ENCODE data around the gene CKAP5.

The CKAP5 gene

GRCh38 chr11:46845740-46846509, at the start of gene CKAP5:
CKAP5 (minus strand) TSS chr11:46846280; CDS start chr11:46821231, 25,049 bp downstream.
- TF ChIP-seq GATA1 (IDR thresholded peaks at IDR 0.05; ENCODE audit: low read depth, low read length): no peak
- peak; percentile 87 for TF ChIP-seq POLR2A (IDR thresholded peaks at IDR 0.05; ENCODE audit: low read length)
- DNase-seq: peak; percentile 95

GRCh38 chr11:46895821-46896220, 49.7 kb upstream of the CKAP5 start:
- TF ChIP-seq GATA1 (IDR thresholded peaks at IDR 0.05; ENCODE audit: low read depth, low read length) (no peak), POLR2A (IDR thresholded peaks at IDR 0.05; ENCODE audit: low read length) (no peak)
- DNase-seq: no peak

- DNase-seq: no peak
- no peak for TF ChIP-seq POLR2A (IDR thresholded peaks at IDR 0.05; ENCODE audit: low read length)
- TF ChIP-seq GATA1 (IDR thresholded peaks at IDR 0.05; ENCODE audit: low read depth, low read length): no peak
These were observed 48.9 kb upstream of the CKAP5 start for GRCh38 chr11:46894961-46895360.

- DNase-seq: no peak
- no peak for TF ChIP-seq POLR2A (IDR thresholded peaks at IDR 0.05; ENCODE audit: low read length)
- no peak for TF ChIP-seq GATA1 (IDR thresholded peaks at IDR 0.05; ENCODE audit: low read depth, low read length)
These were observed 48.4 kb upstream of the CKAP5 start for GRCh38 chr11:46894506-46894905.

GRCh38 chr11:46892838-46893237, 46.8 kb upstream of the CKAP5 start:
- TF ChIP-seq POLR2A (IDR thresholded peaks at IDR 0.05; ENCODE audit: low read length) (no peak), GATA1 (IDR thresholded peaks at IDR 0.05; ENCODE audit: low read depth, low read length) (no peak)
- DNase-seq: no peak

GRCh38 chr11:46892109-46892508, 46.0 kb upstream of the CKAP5 start:
- TF ChIP-seq GATA1 (IDR thresholded peaks at IDR 0.05; ENCODE audit: low read depth, low read length) (no peak), POLR2A (IDR thresholded peaks at IDR 0.05; ENCODE audit: low read length) (no peak)
- no peak for DNase-seq

- DNase-seq: no peak
- no peak for TF ChIP-seq GATA1 (IDR thresholded peaks at IDR 0.05; ENCODE audit: low read depth, low read length)
These were observed 44.6 kb upstream of the CKAP5 start for GRCh38 chr11:46890665-46891064.

- peak; percentile 72 to 89 for DNase-seq
- TF ChIP-seq POLR2A (IDR thresholded peaks at IDR 0.05; ENCODE audit: low read length): no peak
- no peak for TF ChIP-seq GATA1 (IDR thresholded peaks at IDR 0.05; ENCODE audit: low read depth, low read length)
These were observed 43.8 kb upstream of the CKAP5 start for GRCh38 chr11:46889689-46890475.

GRCh38 chr11:46889251-46889650, 43.2 kb upstream of the CKAP5 start:
- DNase-seq: no peak
- no peak for TF ChIP-seq GATA1 (IDR thresholded peaks at IDR 0.05; ENCODE audit: low read depth, low read length)
- TF ChIP-seq POLR2A (IDR thresholded peaks at IDR 0.05; ENCODE audit: low read length): no peak

GRCh38 chr11:46888636-46889035, 42.6 kb upstream of the CKAP5 start:
- TF ChIP-seq GATA1 (IDR thresholded peaks at IDR 0.05; ENCODE audit: low read depth, low read length): no peak
- TF ChIP-seq POLR2A (IDR thresholded peaks at IDR 0.05; ENCODE audit: low read length): no peak
- no peak for DNase-seq

GRCh38 chr11:46886211-46886610, 40.1 kb upstream of the CKAP5 start:
- no peak for DNase-seq
- TF ChIP-seq GATA1 (IDR thresholded peaks at IDR 0.05; ENCODE audit: low read depth, low read length): no peak
- TF ChIP-seq POLR2A (IDR thresholded peaks at IDR 0.05; ENCODE audit: low read length): no peak

- TF ChIP-seq POLR2A (IDR thresholded peaks at IDR 0.05; ENCODE audit: low read length): no peak
- no peak for TF ChIP-seq GATA1 (IDR thresholded peaks at IDR 0.05; ENCODE audit: low read depth, low read length)
- no peak for DNase-seq
These were observed 33.0 kb upstream of the CKAP5 start for GRCh38 chr11:46879056-46879585.

- no peak for DNase-seq
- no peak for TF ChIP-seq GATA1 (IDR thresholded peaks at IDR 0.05; ENCODE audit: low read depth, low read length)
- no peak for TF ChIP-seq POLR2A (IDR thresholded peaks at IDR 0.05; ENCODE audit: low read length)
These were observed 31.5 kb upstream of the CKAP5 start for GRCh38 chr11:46877580-46877979.

- DNase-seq: no peak
- TF ChIP-seq GATA1 (IDR thresholded peaks at IDR 0.05; ENCODE audit: low read depth, low read length): no peak
- no peak for TF ChIP-seq POLR2A (IDR thresholded peaks at IDR 0.05; ENCODE audit: low read length)
These were observed 30.4 kb upstream of the CKAP5 start for GRCh38 chr11:46876471-46876870.

Data from erythroblast (primary cell).